H4 (cell line): Measurements from ENCODE around the gene EIF5A2. TPM values are rescaled to one million over a fixed set of nuclear protein-coding genes. Genes with fewer than 3 reads are reported as not detected.

Experiments used
- DNase-seq: peaks from one replicate; pipeline ENCODE4 v3.0.0-alpha.2; 2015; ENCODE audit warnings: low spot score
- total RNA-seq: library from RNA; depleted of rRNA; stranded (reverse); fragments of >200 nt; shearing (Covaris generic); gene quantifications from 2 replicates; pipeline ENCODE4 v1.2.3, GENCODE V29; 2014; rRNA removed

Gene EIF5A2
- total RNA-seq, 1 experiment from 2014 or later: 17.0 TPM

- DNase-seq: no peak
Observed at GRCh38 chr3:170852324-170852723, 56.1 kb downstream of the EIF5A2 start.

- DNase-seq: no peak
Observed at GRCh38 chr3:170848292-170848917, 60.0 kb downstream of the EIF5A2 start.

GRCh38 chr3:170844377-170844776, 64.1 kb downstream of the EIF5A2 start:
- DNase-seq: no peak

GRCh38 chr3:170840291-170840859, 68.1 kb downstream of the EIF5A2 start:
- DNase-seq: peak; percentile 7

GRCh38 chr3:170839518-170840100, 68.8 kb downstream of the EIF5A2 start:
- DNase-seq: no peak

Other genes starting within 250 kb of the EIF5A2 start
- 760 and 772 TPM in 2 replicates for gene RPL22L1, start 38.4 kb downstream of the EIF5A2 start, total RNA-seq
- not detected in 2 replicates for gene SLC2A2, start 118.1 kb upstream of the EIF5A2 start, total RNA-seq